OCI-LY7 (cell line): ENCODE data around the gene BRINP2.

Experiments used
- CTCF ChIP-seq: fragments of 200-600 bp; sonication (generic); conservative IDR thresholded peaks from 2 replicates; pipeline ENCODE4 v1.5.1; 2014; ENCODE audit warnings: mild to moderate bottlenecking, antibody characterized with exemption, low read length, moderate library complexity, mixed read lengths
- EZH2phosphoT487 ChIP-seq: fragments of 200-600 bp; sonication (generic); IDR thresholded peaks from 2 replicates; pipeline ENCODE4 v1.6.1; 2018; ENCODE audit warnings: low read depth, borderline replicate concordance, mild to moderate bottlenecking, mixed run types, antibody characterized with exemption, low read length, moderate library complexity, mixed read lengths

GRCh38 chr1:177223359-177223758 lies 52.6 kb downstream of the BRINP2 start:
- TF ChIP-seq CTCF: no peak
- no peak for TF ChIP-seq EZH2phosphoT487
